IMR-90 (cell line): ENCODE results near the gene ZCWPW1. TPM values are rescaled to one million over a fixed set of nuclear protein-coding genes. Genes with fewer than 3 reads are reported as not detected.

Experiments
- ATAC-seq: fragments of 200-7000 bp; cut with Tn5 transposase; 2 replicates; pipeline ENCODE4 v1.9.1; 2020; ENCODE audit warnings: low read depth, mild to moderate bottlenecking, moderate library complexity
- BruUV-seq: library from RNA; stranded (reverse); fragments of 400-500 nt; replicated peaks from 2 replicates; lab custom pipeline; 2021; lab: Mats Ljungman, UMichigan
- CTCF ChIA-PET: fragments of 300-600 bp; formaldehyde crosslinking; extraction: SDS; loops from one replicate; lab custom pipeline; 2021; ENCODE audit warnings: antibody characterized with exemption; lab: Yijun Ruan, JAX
- POLR2A ChIA-PET: fragments of 300-600 bp; sonication (Branson Sonifier 250); formaldehyde crosslinking; loops from one replicate; lab custom pipeline; 2022; ENCODE audit warnings: antibody characterized with exemption; ENCODE audit not compliant: unreplicated experiment; lab: Charles Lee
- DNase-seq: peaks from one replicate; pipeline ENCODE4 v3.0.0; 2013
- H2AFZ ChIP-seq: replicated peaks from 2 replicates; pipeline ENCODE3; 2013; ENCODE audit warnings: low read length, mild to moderate bottlenecking; ENCODE audit not compliant: poor library complexity
- H2AK5ac ChIP-seq: 2 replicates; pipeline ENCODE4 v1.6.1; 2013; ENCODE audit warnings: low read depth, low read length, inconsistent platforms
- H2AK9ac ChIP-seq: replicated peaks from 2 replicates; pipeline ENCODE3; 2013; ENCODE audit warnings: mild to moderate bottlenecking, low read depth, low read length, moderate library complexity; ENCODE audit not compliant: poor library complexity
- H2BK120ac ChIP-seq: 2 replicates; pipeline ENCODE4 v1.6.1; 2013; ENCODE audit warnings: low read depth, low read length, inconsistent platforms
- H2BK15ac ChIP-seq: 3 replicates; pipeline ENCODE4 v1.6.1; 2013; ENCODE audit warnings: low read depth, low read length, inconsistent platforms
- H2BK20ac ChIP-seq: 2 replicates; pipeline ENCODE4 v1.6.1; 2013; ENCODE audit warnings: low read depth, mild to moderate bottlenecking, inconsistent platforms, low read length, moderate library complexity
- H2BK5ac ChIP-seq: 2 replicates; pipeline ENCODE4 v1.6.1; 2013; ENCODE audit warnings: mild to moderate bottlenecking, low read depth, low read length, inconsistent platforms; ENCODE audit not compliant: poor library complexity, severe bottlenecking
- H3K14ac ChIP-seq: replicated peaks from 2 replicates; pipeline ENCODE4 v1.6.1; 2013; ENCODE audit warnings: low read depth, low read length, inconsistent platforms
- H3K18ac ChIP-seq: 2 replicates; pipeline ENCODE4 v1.6.1; 2013; ENCODE audit warnings: low read depth, low read length, control low read depth
- H3K23ac ChIP-seq: 2 replicates; pipeline ENCODE4 v1.6.1; 2013; ENCODE audit warnings: low read depth, low read length, inconsistent platforms
- H3K27ac ChIP-seq: 2 replicates; pipeline ENCODE4 v1.5.1; 2013; ENCODE audit warnings: mild to moderate bottlenecking, control low read depth, low read length; ENCODE audit not compliant: insufficient read depth
- H3K27me3 ChIP-seq: 2 replicates; pipeline ENCODE4 v1.6.1; 2013; ENCODE audit warnings: low read length; ENCODE audit not compliant: control insufficient read depth, insufficient read depth
- H3K36me3 ChIP-seq: 2 replicates; pipeline ENCODE4 v1.6.1; 2013; ENCODE audit warnings: low read length, mixed read lengths; ENCODE audit not compliant: control insufficient read depth, insufficient read depth
- H3K4ac ChIP-seq: 2 replicates; pipeline ENCODE4 v1.6.1; 2013; ENCODE audit warnings: low read depth, low read length, inconsistent platforms
- H3K4me1 ChIP-seq: 2 replicates; pipeline ENCODE4 v1.6.1; 2013; ENCODE audit warnings: low read length, mixed read lengths; ENCODE audit not compliant: control insufficient read depth, insufficient read depth
- H3K4me2 ChIP-seq: 2 replicates; pipeline ENCODE4 v1.6.1; 2013; ENCODE audit warnings: low read depth, mild to moderate bottlenecking, control low read depth, low read length, moderate library complexity
- H3K4me3 ChIP-seq: 2 replicates; pipeline ENCODE4 v1.5.1; 2013; ENCODE audit warnings: low read depth, mild to moderate bottlenecking, control low read depth, low read length, moderate library complexity; ENCODE audit not compliant: insufficient read depth
- H3K56ac ChIP-seq: 2 replicates; pipeline ENCODE4 v1.6.1; 2013; ENCODE audit warnings: low read length, inconsistent platforms; ENCODE audit not compliant: insufficient read depth; ENCODE audit errors: extremely low read depth
- H3K79me1 ChIP-seq, 2 experiments: 2 replicates each; pipeline ENCODE4 v1.6.1; 2013; ENCODE audit warnings: low read length in 2 of 2, inconsistent platforms in 1 of 2, low read depth in 1 of 2
- H3K9ac ChIP-seq: 2 replicates; pipeline ENCODE4 v1.6.1; 2013; ENCODE audit warnings: low read depth, low read length, control low read depth
- H3K9me1 ChIP-seq: 2 replicates; pipeline ENCODE4 v1.6.1; 2013; ENCODE audit warnings: low read length, inconsistent platforms; ENCODE audit not compliant: insufficient read depth
- H3K9me3 ChIP-seq: 2 replicates; pipeline ENCODE4 v1.6.1; 2013; ENCODE audit warnings: low read length; ENCODE audit not compliant: control insufficient read depth, insufficient read depth
- H4K20me1 ChIP-seq: 2 replicates; pipeline ENCODE4 v1.6.1; 2013; ENCODE audit warnings: low read length, inconsistent platforms; ENCODE audit not compliant: insufficient read depth
- H4K5ac ChIP-seq: 2 replicates; pipeline ENCODE4 v1.6.1; 2013; ENCODE audit warnings: mild to moderate bottlenecking, low read depth, low read length, control low read depth
- H4K8ac ChIP-seq, 2 experiments: 2 replicates each; pipeline ENCODE4 v1.6.1; 2013; ENCODE audit warnings: low read depth in 2 of 2, low read length in 2 of 2, control low read depth in 1 of 2, inconsistent platforms in 1 of 2
- H4K91ac ChIP-seq: 2 replicates; pipeline ENCODE4 v1.6.1; 2013; ENCODE audit warnings: low read depth, low read length, inconsistent platforms; ENCODE audit not compliant: insufficient read depth
- CHD1 ChIP-seq: IDR thresholded peaks from 2 replicates; pipeline ENCODE4 v1.6.1; 2012; ENCODE audit warnings: low read depth, low read length, improper control_type of control experiment
- MXI1 ChIP-seq: IDR thresholded peaks from 2 replicates; pipeline ENCODE4 v1.6.1; 2012; ENCODE audit warnings: low read depth, mild to moderate bottlenecking, low read length, moderate library complexity, borderline replicate concordance
- NFE2L2 ChIP-seq: fragments of 150-350 bp; IDR thresholded peaks from 2 replicates; pipeline ENCODE4 v1.6.1; 2016; ENCODE audit warnings: low read depth, mild to moderate bottlenecking, low read length
- WGBS, 2 experiments: methylation state at CpG; one replicate each; pipeline versions ENCODE4 v1.1.5 to v1.1.7; 2013; ENCODE audit warnings: missing lambda C conversion rate in 2 of 2; ENCODE audit not compliant: insufficient read length in 1 of 2; ENCODE audit errors: extremely low coverage in 2 of 2; 5-methylcytosine and 5-hydroxymethylcytosine counted together
- dilution Hi-C: fragments of 300-500 bp; cut with HindIII; formaldehyde crosslinking; loops from one replicate; pipeline ENCODE4 v1.14.3; 2018; ENCODE audit warnings: low sequenced_read_pairs; ENCODE audit not compliant: unreplicated experiment
- in situ Hi-C: fragments of 300-500 bp; cut with MboI; formaldehyde crosslinking; loops from 3 replicates; pipeline ENCODE4 v1.14.3; 2019; ENCODE audit warnings: low sequenced_read_pairs, inconsistent platforms, mixed read lengths
- intact Hi-C: fragments of 100-400 bp; cut with micrococcal nuclease; formaldehyde crosslinking; loops from 2 replicates; pipeline ENCODE4 v1.10.0; 2022
- polyA plus RNA-seq, 3 experiments: library from polyadenylated mRNA; depleted of rRNA; stranded (reverse); fragments of >200 nt; gene quantifications; 2 replicates each; pipeline ENCODE4 v1.2.3, GENCODE V29; 2012; ENCODE audit warnings: low replicate concordance in 1 of 3
- total RNA-seq: library from RNA; depleted of rRNA; stranded (reverse); fragments of >200 nt; gene quantifications from 2 replicates; pipeline ENCODE4 v1.2.3, GENCODE V29; 2012
- TF ChIP-seq, protein P1 (sequence below): fragments of 150-350 bp; IDR thresholded peaks from 2 replicates; pipeline ENCODE4 v1.6.1; 2016; ENCODE audit warnings: low read depth, mild to moderate bottlenecking, low read length, moderate library complexity, borderline replicate concordance
- TF ChIP-seq, protein P2 (sequence below): fragments of 150-350 bp; IDR thresholded peaks from 2 replicates; pipeline ENCODE4 v1.6.1; 2017; ENCODE audit warnings: mild to moderate bottlenecking, antibody characterized with exemption, low read length, low read depth
- TF ChIP-seq, protein P3 (sequence below): conservative IDR thresholded peaks from 2 replicates; pipeline ENCODE4 v1.5.1; 2012; ENCODE audit warnings: mild to moderate bottlenecking, low read depth, low read length, improper control_type of control experiment

Gene ZCWPW1
- total and polyA plus RNA-seq, 2 of the 4 experiments (the other 2 are of a cell fraction) = 0.72 to 1.3 TPM

DNA sequence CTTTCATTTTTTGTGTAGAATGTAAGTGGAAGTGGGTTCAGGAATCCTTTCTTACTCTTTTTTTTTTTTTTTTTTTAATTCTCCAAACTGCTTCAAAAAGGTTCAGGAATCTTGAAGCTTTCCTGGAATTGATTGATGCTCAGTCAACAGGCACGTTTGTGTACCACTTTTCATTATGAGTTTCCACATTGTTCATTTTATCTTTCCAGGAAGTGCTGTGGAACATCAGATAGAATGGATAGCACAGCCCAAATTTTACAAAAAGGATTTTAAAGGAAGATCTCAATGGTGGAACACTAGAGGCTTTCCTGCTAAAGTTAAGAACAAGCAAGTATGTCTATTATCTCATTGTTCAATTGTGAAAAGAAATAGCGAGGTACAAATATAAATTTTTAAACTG, 9.7 kb upstream of the ZCWPW1 start:
- ATAC-seq (no peak), DNase-seq (no peak)
- Histone ChIP-seq H2BK120ac (peak overlapping the region; percentile 30; the same call in 1 of the 2 replicates), H3K56ac (no peak overlapping the region), H3K27ac (no peak overlapping the region), H2AK5ac (no peak overlapping the region), H4K5ac (no peak overlapping the region), H3K4me2 (no peak overlapping the region), H2AK9ac (no peak overlapping the region), H2AFZ (no peak overlapping the region), H3K4me3 (no peak overlapping the region), H3K4me1 (peaks cover 10% of the 10 kb centered on the region), H3K79me1 (peaks cover 15 to 36% of the 10 kb centered on the region in 2 experiments), H3K27me3 (no peaks in the 10 kb centered on the region), H4K20me1 (0 out of 2 replicates have a peak, but pooled peaks cover 3% of the 10 kb centered on the region), H4K8ac (no peak overlapping the region; a peak in 1 of 4 replicates), H3K9me3 (no peaks in the 10 kb centered on the region), H3K4ac (no peak overlapping the region), H3K9me1 (peaks cover 17% of the 10 kb centered on the region), H3K9ac (no peak overlapping the region), H3K23ac (no peak overlapping the region), H2BK15ac (0 out of 3 replicates have a peak overlapping the region, but pooled peaks have one; percentile 52), H3K18ac (no peak overlapping the region), H3K36me3 (peaks cover 17% of the 10 kb centered on the region), H2BK20ac (peak overlapping the region; percentile 34; the same call in 1 of the 2 replicates), H4K91ac (peak overlapping the region; percentile 17; the same call in 1 of the 2 replicates), H2BK5ac (peak overlapping the region; percentile 38), H3K14ac (no peak overlapping the region)
- ChIA-PET POLR2A (no interaction called here), CTCF (interaction anchor here (0.6 kb wide), 1 partner anchor 12 kb away, joined by 4 read pairs; no protein-coding TSS in a partner anchor)
- in situ Hi-C loops (loop anchor here (25.0 kb wide), 1 partner anchor 674 kb away; no protein-coding TSS in a partner anchor), intact Hi-C loops (no loop called here), dilution Hi-C loops (no loop called here)
- no TSS peak for BruUV-seq
- TF ChIP-seq NFE2L2 (no peak), CHD1 (no peak), MXI1 (no peak)
- TF ChIP-seq, protein P1, sequence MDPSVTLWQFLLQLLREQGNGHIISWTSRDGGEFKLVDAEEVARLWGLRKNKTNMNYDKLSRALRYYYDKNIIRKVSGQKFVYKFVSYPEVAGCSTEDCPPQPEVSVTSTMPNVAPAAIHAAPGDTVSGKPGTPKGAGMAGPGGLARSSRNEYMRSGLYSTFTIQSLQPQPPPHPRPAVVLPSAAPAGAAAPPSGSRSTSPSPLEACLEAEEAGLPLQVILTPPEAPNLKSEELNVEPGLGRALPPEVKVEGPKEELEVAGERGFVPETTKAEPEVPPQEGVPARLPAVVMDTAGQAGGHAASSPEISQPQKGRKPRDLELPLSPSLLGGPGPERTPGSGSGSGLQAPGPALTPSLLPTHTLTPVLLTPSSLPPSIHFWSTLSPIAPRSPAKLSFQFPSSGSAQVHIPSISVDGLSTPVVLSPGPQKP = no peak
- TF ChIP-seq, protein P2, sequence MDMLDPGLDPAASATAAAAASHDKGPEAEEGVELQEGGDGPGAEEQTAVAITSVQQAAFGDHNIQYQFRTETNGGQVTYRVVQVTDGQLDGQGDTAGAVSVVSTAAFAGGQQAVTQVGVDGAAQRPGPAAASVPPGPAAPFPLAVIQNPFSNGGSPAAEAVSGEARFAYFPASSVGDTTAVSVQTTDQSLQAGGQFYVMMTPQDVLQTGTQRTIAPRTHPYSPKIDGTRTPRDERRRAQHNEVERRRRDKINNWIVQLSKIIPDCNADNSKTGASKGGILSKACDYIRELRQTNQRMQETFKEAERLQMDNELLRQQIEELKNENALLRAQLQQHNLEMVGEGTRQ = no peak
- TF ChIP-seq, protein P3, sequence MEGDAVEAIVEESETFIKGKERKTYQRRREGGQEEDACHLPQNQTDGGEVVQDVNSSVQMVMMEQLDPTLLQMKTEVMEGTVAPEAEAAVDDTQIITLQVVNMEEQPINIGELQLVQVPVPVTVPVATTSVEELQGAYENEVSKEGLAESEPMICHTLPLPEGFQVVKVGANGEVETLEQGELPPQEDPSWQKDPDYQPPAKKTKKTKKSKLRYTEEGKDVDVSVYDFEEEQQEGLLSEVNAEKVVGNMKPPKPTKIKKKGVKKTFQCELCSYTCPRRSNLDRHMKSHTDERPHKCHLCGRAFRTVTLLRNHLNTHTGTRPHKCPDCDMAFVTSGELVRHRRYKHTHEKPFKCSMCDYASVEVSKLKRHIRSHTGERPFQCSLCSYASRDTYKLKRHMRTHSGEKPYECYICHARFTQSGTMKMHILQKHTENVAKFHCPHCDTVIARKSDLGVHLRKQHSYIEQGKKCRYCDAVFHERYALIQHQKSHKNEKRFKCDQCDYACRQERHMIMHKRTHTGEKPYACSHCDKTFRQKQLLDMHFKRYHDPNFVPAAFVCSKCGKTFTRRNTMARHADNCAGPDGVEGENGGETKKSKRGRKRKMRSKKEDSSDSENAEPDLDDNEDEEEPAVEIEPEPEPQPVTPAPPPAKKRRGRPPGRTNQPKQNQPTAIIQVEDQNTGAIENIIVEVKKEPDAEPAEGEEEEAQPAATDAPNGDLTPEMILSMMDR = no peak
- no CpG with 5 or more reads among the region's 2 CpGs for WGBS, 2 experiments
